CD4-positive, alpha-beta T cell treated with Interleukin-4 for 4 hours (primary cell): Measurements from ENCODE around the gene CDCA3.
"Not testable (repeated sequence)": the region's sequence is repeated elsewhere in the genome, so short reads cannot be mapped to it uniquely, and the experiment has no call there.

Experiments
- DNase-seq: peaks from one replicate; pipeline ENCODE4 v3.0.0-alpha.2; 2020

CDCA3 gene

DNA sequence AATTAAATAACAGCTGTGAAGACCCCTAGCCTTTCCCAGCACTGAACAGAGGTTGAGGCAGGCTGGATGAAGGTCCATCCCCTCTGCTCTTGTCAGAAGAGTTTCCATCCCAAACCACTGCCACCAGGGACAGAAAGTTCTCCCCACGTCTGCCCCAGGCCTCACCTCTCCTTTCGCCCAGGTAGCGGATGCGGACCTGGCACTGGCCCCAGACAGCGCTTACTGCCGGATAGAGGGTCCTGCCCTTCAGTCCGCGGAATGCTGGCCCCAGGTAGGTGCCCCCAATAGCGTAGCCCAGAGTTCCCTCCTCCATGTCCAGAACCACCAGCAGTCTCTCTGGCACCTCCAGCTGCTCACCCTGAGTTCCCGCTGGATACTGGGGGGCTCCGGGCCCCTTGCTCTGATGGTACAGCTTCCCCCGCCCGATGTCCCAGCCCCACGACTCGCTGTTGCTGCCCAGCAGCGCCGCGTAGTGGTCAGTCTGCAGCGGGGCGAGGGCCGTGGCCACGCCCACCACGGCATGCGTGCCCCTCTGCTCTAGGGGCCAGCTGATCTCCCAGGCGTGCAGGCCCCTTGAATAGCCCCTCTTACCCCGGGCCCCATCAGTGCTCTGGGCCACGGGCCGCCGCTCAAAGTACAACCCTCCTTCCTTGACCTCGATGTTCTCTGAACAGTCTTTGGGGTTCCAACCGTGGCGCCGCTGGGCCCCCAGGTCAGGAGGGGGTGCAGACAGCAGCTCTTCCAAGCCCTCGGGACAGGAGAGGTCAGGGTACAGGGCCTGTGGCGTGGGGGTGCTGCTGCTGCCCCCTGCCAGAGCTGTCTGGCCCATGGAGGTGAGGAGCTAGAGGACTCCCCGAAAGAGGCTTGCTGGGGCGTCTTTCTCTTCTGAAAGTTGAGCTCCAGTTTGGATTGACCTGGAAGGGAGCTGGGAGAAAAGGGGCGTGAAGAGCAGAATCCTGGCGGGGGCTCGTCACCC lies 21.3 kb upstream of the CDCA3 start:
- peak; percentile 79 for DNase-seq

DNA sequence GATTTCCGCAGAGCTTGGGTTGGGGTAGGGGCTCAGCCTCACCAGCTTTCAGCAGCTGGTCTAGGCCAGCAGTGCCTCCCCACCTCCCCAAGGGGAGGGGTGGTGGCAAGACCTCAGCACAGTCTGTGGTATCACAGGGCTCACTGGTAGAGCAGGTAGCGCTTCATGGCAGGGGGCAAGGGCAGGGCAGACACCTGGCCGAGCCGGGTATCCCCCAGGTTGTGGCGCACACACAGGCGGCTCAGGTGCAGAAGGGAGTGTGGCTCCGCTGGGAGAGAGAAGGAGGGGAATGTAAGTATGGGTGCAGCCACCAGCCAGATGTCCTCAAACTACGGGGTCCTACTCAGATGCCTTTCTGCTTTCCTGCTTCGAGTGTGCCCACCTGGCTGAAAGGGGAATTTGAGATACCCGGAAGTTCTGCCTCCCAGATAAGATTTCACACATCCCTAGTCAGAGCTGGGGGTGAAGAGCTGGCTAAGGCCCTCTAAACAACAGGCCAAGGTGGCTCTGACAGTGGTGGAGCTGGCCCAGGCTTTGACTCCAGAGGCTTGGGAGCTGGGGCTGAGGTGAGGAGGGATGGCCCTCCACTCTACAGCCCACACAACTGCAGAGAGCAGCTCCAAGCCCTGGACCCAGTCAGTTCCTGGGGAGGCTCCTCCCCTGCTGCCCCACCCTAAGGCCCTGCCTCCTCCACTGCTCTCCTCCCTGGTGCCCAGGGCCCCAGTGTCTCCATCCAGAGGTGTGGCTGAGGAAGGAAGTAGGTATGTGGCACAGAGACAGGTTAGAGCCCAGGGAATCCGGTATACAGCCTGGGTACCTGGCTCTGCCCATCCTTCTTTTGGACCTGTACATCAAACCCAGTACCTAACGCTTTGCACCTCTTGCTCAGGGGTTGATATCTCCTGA lies 20.2 kb upstream of the CDCA3 start:
- peak; percentile 23 for DNase-seq

DNA sequence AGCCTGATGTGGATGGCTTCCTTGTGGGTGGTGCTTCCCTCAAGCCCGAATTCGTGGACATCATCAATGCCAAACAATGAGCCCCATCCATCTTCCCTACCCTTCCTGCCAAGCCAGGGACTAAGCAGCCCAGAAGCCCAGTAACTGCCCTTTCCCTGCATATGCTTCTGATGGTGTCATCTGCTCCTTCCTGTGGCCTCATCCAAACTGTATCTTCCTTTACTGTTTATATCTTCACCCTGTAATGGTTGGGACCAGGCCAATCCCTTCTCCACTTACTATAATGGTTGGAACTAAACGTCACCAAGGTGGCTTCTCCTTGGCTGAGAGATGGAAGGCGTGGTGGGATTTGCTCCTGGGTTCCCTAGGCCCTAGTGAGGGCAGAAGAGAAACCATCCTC lies 19.2 kb upstream of the CDCA3 start:
- DNase-seq, result not testable (repeated sequence)

DNA sequence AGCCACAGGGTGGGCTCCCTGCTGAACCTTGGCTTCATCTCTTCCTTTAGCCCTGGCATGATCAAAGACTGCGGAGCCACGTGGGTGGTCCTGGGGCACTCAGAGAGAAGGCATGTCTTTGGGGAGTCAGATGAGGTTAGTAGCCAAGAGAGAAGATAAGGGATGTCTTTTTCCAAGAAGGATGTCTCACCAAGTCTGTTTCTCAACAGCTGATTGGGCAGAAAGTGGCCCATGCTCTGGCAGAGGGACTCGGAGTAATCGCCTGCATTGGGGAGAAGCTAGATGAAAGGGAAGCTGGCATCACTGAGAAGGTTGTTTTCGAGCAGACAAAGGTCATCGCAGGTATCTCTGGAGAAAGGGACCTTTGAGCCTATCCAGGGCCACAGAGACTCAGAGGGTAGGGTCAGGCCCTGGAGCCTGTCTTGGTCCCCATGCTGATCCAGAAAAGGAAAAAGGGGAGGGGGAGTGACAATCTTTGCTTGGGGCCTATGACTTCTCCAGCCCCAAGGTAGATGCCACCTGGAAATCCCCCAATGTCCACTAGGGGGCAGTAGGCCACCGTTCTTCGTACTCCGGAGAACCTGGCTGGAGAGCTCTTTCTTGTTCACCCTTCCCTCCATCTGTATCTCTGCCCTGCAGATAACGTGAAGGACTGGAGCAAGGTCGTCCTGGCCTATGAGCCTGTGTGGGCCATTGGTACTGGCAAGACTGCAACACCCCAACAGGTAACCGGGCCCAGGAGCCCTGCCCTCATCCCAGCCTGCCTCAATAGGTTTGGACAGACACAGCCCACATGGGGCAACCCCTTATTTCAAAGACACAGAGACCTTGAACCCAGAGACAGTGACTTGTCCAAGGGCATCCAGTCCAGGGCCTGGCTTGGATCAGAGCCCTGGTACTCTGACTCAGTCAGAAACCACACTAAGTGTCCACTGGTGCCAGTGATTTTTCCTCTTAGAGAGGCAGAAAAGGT lies 18.2 kb upstream of the CDCA3 start:
- peak; percentile 83 for DNase-seq

DNA sequence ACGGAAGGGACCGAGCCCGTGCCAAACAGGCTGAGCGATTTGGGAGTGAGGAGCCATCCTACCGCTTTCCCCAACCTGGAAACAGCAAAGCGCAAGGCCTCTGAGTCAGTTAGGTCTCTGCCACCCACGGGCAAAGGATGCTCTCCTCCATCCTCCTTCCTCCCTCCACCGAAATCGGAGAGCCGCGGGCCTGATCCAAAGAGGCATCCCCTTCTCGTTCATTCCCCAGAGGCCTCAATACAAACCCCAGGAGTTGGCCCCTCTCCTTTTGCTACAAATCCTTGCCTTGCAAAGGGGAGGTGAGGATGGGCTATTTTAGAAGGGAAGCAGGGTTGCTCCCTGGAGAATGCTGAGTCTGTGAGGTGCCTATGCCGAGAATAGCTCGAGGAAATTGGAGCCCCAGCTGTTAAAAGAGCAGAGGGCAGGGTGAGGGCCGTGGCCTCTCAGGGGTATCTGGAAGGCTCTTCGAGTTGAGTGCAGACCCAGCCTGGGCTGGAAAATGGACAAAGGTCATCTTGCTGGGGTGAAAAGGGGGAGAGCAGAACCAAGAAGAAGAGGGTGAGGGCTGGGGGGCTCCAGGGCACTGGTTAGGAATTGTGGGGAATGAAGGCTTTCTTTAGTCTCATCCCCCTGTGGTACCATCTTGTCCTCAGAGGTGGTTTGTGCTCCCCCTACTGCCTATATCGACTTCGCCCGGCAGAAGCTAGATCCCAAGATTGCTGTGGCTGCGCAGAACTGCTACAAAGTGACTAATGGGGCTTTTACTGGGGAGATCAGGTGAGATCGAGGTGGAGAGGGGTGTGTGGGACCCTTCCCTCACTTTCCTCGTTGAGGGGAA lies 17.3 kb upstream of the CDCA3 start:
- no peak for DNase-seq

DNA sequence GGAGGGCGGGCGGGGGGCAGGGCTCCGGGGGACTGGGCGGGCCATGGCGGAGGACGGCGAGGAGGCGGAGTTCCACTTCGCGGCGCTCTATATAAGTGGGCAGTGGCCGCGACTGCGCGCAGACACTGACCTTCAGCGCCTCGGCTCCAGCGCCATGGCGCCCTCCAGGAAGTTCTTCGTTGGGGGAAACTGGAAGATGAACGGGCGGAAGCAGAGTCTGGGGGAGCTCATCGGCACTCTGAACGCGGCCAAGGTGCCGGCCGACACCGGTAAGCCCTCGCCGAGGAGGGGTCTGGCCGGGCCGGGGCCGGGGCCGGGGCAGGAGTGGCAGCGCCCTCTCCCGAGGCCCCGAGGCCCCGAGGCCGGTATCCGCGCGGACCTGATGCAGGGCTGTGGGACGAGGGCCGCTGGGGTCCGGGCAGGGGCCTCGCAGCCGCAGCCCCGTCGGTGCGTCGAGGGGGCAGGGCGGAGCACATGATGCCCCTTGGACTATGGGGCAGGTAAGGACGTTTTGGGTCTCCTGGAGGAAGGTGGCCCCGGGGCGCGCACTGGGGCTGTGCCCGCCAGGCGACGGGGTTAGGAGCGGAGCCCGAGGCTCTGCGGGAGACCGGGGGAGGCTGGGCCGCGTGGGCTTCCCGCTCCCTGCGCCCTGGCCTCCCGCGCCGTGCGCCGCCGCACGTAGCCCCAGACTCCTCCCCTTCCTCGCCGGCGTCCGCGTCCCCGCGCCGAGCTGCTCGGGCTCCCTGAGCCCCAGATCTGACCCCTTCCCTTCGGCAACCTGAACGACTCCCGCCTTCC lies 16.5 kb upstream of the CDCA3 start, which contains the start of gene TPI1:
TSS of gene TPI1 (plus strand) at position 119 of the 798 bp plus-strand sequence. CDS start at position 155, 36 bp downstream.
- DNase-seq, result peak; percentile 79

DNA sequence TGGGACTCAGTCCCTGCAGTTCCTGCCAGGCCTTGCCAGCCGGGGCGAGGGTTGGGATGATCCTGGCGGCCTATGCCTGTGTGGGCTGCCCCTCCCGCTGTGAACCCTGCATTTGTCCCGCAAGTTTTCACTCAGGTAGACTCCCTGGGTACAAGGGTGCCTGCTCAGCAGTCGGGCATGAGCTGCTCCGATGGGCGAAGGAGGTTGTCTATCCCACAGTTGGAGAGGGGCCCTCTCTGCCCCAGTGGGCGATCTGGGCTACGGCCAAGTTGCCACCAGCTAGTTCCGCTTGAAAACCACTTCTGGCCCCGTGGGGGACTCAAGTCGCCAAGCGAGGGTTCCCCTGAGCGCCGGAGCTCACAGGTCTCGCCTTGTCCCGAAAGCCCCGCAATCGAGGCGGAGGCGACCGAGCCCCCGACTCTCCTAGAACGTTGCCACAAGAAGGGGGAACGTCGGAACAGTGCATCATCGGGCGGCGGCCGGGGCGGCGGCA lies 15.9 kb upstream of the CDCA3 start:
- DNase-seq, result no peak

DNA sequence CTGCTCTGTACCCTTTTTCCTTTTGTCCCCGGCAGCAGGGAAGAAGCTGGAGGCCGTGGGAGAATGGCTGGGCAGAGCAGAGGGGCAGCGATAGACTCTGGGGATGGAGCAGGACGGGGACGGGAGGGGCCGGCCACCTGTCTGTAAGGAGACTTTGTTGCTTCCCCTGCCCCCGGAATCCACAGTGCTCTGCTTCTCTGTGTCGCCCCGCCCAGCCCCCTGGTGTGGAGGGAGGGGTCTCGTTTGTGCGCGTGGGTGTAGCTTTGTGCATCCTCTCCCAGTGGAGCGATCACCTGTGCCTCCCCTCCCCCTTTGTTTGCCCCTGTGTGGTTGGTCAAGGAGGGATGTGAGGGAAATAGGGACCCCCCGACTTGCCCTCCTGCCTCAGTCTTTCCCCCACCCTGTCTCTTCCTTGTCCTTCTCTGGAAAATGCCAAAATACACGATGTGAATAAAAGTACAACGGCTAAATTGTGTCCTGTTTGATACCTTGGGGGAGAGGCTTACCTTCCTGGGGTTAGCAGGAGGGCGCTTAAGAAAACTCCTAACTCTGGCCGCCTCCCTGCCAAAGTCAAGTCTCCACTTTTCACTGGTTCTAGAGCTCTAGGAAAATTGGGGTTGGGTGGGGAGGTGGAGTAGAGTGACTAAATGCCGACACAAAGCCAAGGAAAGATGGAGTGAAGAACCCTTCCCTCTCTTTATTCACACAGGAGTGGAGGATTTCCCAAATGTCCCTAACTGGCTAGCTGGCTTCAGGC lies 15.3 kb upstream of the CDCA3 start:
- DNase-seq, result no peak

DNA sequence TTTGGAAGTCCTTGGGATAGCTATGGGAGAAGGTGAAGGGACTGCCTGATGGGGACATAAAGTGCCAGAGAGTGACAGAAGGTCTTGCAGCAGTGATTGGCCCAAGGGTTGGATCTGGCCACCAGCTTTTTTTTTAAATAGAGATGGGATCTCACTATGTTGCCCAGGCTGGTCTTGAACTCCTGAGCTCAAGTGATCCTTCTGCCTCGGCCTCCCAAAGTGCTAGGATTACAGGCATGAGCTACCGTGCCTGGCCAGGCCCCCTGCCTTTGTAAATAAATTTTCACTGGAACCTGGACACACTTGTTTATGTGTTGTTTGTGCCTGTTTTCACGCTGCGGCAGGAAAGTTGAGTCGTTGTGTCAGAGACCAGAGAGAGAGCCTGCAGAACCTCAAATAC lies 14.2 kb upstream of the CDCA3 start:
- DNase-seq, result not testable (repeated sequence)

DNA sequence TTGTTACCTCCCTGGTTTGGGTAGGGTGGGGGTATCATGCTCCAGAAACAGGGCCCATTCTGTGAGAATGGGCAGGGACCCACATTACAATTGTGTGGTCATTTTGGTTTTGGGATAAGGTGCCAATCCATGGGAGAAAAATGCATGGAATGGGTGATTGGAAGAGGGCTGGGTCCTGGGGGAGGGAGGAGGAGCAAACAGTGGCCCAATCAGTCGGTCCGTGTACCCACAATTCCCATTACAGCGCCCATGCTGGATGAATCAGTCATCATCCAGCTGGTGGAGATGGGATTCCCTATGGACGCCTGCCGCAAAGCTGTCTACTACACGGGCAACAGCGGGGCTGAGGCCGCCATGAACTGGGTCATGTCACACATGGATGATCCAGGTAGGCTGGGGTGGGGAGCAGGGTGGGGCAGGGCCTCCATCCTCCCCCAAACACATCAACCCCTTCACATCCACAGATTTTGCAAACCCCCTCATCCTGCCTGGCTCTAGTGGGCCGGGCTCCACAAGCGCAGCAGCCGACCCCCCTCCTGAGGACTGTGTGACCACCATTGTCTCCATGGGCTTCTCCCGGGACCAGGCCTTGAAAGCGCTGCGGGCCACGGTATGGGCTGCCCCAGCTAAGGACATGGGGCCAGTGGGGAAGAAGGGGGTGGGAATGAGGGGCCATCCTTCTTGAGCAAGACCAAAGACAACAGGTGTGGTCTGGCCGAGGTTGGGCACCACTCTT lies 12.7 kb upstream of the CDCA3 start:
- no peak for DNase-seq

DNA sequence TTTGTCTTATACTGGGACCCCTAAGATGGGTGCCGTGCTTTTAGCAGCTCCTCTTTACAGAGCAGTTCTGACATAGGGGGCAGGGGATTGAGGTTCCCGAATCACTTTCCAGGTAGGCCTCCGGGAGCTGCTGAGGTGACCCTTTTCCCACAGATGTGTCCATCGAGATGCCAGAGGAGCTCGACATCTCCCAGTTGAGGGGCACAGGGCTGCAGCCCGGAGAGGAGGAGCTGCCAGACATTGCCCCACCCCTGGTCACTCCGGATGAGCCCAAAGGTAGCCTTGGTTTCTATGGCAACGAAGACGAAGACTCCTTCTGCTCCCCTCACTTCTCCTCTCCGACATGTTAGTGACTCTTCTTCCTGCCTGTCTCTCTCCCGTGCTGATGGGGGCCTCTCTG lies 11.9 kb upstream of the CDCA3 start:
- no peak for DNase-seq

DNA sequence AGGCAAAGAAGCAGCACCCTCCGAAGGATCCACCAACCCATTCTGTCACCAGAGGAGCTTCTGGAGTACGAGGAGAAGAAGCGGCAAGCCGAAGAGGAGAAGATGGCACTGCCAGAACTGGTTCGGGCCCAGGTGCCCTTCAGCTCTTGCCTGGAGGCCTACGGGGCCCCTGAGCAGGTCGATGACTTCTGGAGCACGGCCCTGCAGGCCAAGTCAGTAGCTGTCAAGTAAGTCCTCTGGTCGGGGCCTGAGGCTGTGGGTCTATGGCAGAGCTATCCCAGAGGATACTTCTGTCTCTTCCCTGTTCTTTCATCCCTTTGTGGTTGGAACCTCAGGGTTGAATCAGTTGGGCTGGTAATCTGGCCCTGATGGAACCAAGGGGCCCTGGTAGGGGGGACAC lies 10.3 kb upstream of the CDCA3 start:
- no peak for DNase-seq

DNA sequence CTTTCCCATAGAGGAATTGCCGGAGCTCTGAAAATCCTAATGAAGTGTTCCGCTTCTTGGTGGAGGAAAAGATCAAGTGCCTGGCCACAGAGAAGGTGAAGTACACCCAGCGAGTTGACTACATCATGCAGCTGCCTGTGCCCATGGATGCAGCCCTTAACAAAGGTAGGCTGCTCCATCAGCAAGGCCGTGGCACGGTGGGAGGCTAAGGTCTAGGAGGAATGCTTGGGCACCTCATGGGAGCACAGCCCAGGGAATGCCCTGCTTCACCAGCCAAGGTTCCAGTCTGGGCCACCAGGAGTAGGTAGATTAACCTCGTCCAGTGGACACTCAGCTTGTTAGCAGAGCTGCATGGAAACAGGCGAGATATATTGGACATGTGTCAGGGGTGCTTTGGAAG lies 9.9 kb upstream of the CDCA3 start:
- DNase-seq, result no peak

DNA sequence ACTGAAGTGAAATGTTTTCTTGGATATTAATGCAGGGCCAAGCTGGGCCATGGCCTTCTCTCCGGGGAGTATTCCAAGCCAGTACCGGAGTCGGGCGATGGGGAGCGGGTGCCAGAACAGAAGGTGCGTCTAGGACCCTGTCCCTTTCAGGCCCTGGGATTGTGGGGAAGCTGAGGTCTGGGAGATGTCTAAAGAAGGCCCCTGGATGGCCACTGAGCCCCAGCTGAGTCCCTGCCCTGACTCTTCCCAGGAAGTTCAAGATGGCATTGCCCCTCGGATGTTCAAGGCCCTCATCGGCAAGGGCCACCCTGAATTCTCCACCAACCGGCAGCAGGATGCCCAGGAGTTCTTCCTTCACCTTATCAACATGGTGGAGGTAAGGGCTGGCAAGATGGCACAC lies 9.0 kb upstream of the CDCA3 start:
- DNase-seq, result no peak

DNA sequence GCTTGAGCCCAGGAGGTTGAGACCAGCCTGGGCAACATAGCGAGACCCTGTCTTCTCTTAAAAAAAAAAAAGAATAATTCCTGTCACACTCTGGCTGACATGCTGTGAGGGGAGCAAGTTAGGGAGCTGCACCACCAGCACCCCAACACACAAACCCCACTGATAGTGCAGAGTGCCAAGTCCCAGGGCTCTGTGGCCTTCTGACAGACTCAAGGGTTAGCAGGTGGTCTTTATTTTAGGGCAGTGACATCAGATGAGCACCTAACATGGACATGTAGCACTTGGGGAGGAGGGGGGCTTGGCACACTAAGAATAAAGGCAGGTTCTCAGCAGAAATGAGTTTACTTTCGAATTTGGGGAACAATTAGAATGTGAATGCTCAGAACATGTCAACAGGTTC lies 7.7 kb upstream of the CDCA3 start:
- DNase-seq, result no peak

DNA sequence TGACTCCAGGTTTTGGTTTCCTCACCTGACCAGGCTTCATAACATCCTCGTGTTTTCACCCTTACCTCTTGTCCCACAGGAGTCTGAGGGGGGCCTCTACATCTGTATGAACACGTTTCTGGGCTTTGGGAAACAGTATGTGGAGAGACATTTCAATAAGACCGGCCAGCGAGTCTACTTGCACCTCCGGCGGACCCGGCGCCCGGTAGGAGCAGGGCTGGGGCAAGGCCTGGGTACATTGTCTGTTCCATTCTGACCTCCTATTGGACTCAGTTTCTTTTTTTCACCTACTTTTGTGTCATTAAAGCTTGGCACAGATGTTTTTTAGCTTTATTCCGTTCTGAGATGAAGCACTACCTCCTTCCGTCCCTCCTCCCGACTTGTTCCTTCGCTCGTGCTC lies 4.2 kb upstream of the CDCA3 start:
- DNase-seq, result no peak

DNA sequence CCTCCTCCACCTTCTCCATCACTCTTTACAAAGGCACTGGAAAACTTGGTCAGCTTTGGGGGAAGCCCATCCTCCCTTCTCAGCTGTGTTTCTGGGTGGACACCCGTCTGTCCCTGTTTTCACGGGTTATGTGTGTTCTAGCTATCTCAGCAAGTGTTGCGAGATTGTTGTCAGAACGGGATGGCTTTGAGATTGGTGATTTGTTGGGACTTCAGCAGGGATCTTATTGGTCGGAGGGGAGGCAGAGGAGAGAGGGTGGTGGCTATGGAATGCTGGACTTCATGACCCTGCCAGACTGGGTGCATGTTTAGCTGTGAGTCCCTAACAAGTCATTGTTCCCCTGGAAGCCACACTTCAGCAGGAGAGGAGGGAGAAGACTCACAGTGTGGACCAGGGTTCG lies 3.0 kb upstream of the CDCA3 start:
- DNase-seq, result no peak

DNA sequence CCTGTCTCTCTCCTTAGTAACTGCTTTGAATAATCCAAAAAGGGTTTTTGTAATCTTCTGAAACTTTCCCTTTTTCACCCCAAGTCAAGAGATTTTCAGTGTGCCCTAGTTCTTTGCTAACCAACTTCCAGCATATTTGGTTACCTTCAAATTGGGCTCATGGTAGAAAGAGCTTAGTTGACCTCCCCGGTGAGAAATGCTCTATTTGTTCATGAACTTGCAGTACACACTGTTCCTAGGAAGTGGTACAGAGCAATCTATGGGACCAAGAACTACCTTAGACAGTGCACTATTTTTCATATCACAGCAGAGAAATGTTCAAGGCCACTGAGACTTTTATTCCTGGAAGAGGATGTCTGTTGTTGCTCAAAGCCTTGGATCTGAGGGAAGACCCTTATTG lies 2.5 kb upstream of the CDCA3 start:
- DNase-seq, result no peak
